Body of pancreas (tissue), 4 donors: ENCODE results near the gene ZDHHC22. TPM values are rescaled to one million over a fixed set of nuclear protein-coding genes. Genes with fewer than 3 reads are reported as not detected.

Experiments used
- ATAC-seq: fragments of 150-250 bp; one replicate; pipeline ENCODE4 v1.9.1; 2016
- DNase-seq, 4 donors: peaks; one replicate each; pipeline ENCODE4 v3.0.0-alpha.2; 2019
- H3K27ac ChIP-seq, 4 donors: fragments of 200-600 bp; sonication (generic); 1 replicate in 3 of 4; 2 replicates in 1 of 4; pipeline versions ENCODE4 v1.5.1 to v1.6.1; 2016 to 2019; ENCODE audit warnings: mild to moderate bottlenecking in 1 of 4, mixed read lengths in 1 of 4, moderate library complexity in 1 of 4
- H3K27me3 ChIP-seq, 2 donors: fragments of 200-600 bp; sonication (generic); one replicate each; pipeline ENCODE4 v1.6.0; 2016; ENCODE audit warnings: mild to moderate bottlenecking in 1 of 2
- H3K36me3 ChIP-seq, 2 donors: fragments of 200-600 bp; sonication (generic); replicated peaks in 1 of 2; 2 replicates each; pipeline ENCODE4 v1.5.1; 2016; ENCODE audit warnings: low read depth in 2 of 2; ENCODE audit not compliant: insufficient read depth in 1 of 2
- H3K4me1 ChIP-seq: fragments of 200-600 bp; sonication (generic); one replicate; pipeline ENCODE4 v1.6.0; 2016
- H3K4me3 ChIP-seq, 2 donors: fragments of 200-600 bp; sonication (generic); 1 replicate in 1 of 2; 2 replicates in 1 of 2; pipeline ENCODE4 v1.5.1; 2016 to 2019
- H3K9me3 ChIP-seq, 3 donors: fragments of 200-600 bp; sonication (generic); 1 replicate in 2 of 3; 2 replicates in 1 of 3; pipeline ENCODE4 v1.5.1; 2016
- POLR2A ChIP-seq, 3 donors: fragments of 450-650 bp; IDR thresholded peaks; one replicate each; pipeline ENCODE4 v1.6.1; 2016; ENCODE audit warnings: antibody characterized with exemption in 3 of 3, mild to moderate bottlenecking in 2 of 3
- WGBS, 2 donors: methylation state at CpG; one replicate each; pipeline ENCODE4 v1.1.5; 2017; 5-methylcytosine and 5-hydroxymethylcytosine counted together
- intact Hi-C: fragments of 100-400 bp; cut with DNase I; formaldehyde crosslinking; loops from one replicate; pipeline ENCODE4 v1.15.1; 2023
- total RNA-seq, 2 donors: library from RNA; depleted of rRNA; stranded (reverse); fragments of >200 nt; gene quantifications; one replicate each; pipeline ENCODE4 v1.1.0, GENCODE V29; 2016
- TF ChIP-seq, protein P1 (sequence below), 7 experiments: fragments of 450-650 bp in 4 of 7; fragments of 200-600 bp in 3 of 7; sonication (generic) in 3 of 7; IDR thresholded peaks; one replicate each; pipeline ENCODE4 v1.5.1; 2016 to 2019; ENCODE audit warnings: antibody characterized with exemption in 7 of 7

The ZDHHC22 gene
- total RNA-seq, 2 donors from 2014 or later: not detected

DNA sequence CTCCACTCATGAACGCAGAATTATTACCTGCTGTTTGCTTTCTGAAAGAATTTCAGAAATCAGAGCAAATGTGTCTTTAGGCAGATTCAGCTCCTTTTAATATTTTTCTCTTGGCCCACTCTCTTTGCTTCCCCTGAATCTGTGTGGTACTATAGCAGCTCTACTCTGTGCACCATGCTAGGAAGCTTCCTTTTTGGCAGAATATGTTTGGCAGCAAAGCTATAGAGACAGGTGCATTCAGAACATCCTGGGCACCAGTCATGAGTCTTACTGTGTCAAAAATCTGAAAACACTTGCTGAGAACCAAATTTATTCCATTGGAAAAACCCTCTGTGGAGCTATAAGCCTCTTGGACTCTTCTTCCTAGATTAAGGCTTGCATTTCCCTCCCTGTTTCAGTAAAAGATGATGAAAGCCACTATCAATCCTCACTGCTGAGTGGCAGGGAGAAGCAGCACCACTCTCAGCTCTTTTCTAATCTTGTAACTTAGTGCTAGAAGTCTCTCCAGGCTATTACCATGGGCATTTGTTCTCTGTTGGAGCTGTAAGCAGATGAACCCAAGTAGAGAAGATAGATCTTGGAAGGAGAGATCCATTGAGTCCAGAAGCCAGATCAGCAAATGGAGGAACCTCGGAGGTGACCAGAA lies 25.3 kb downstream of the ZDHHC22 start:
- Histone ChIP-seq H3K36me3 (peaks cover 0 to 9% of the 10 kb centered on the region in 2 donors), H3K4me1 (no peaks in the 10 kb centered on the region), H3K27ac (no peak overlapping the region), H3K9me3 (no peaks in the 10 kb centered on the region), H3K4me3 (no peak overlapping the region), H3K27me3 (no peaks in the 10 kb centered on the region)
- TF ChIP-seq, protein P1, sequence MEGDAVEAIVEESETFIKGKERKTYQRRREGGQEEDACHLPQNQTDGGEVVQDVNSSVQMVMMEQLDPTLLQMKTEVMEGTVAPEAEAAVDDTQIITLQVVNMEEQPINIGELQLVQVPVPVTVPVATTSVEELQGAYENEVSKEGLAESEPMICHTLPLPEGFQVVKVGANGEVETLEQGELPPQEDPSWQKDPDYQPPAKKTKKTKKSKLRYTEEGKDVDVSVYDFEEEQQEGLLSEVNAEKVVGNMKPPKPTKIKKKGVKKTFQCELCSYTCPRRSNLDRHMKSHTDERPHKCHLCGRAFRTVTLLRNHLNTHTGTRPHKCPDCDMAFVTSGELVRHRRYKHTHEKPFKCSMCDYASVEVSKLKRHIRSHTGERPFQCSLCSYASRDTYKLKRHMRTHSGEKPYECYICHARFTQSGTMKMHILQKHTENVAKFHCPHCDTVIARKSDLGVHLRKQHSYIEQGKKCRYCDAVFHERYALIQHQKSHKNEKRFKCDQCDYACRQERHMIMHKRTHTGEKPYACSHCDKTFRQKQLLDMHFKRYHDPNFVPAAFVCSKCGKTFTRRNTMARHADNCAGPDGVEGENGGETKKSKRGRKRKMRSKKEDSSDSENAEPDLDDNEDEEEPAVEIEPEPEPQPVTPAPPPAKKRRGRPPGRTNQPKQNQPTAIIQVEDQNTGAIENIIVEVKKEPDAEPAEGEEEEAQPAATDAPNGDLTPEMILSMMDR (IDR thresholded peaks at IDR 0.05): no peak
- TF ChIP-seq POLR2A (IDR thresholded peaks at IDR 0.05): no peak
- intact Hi-C loops: no loop called here
- no peak for ATAC-seq
- 89 to 97% methylated on average over 2 of the region's 2 CpGs for WGBS, 2 donors
- DNase-seq: no peak

- no peaks in the 10 kb centered on the region for H3K9me3 ChIP-seq
- WGBS, 2 donors: 92 to 94% methylated on average over 4 of the region's 4 CpGs
- H3K4me1 ChIP-seq: no peaks in the 10 kb centered on the region
- no peak for ATAC-seq
- no peak for DNase-seq
- H3K27me3 ChIP-seq: no peaks in the 10 kb centered on the region
- no peak overlapping the region for H3K27ac ChIP-seq
- peaks cover 3 to 12% of the 10 kb centered on the region in 2 donors for H3K36me3 ChIP-seq
- H3K4me3 ChIP-seq: no peak overlapping the region
- intact Hi-C loops: no loop called here
- TF ChIP-seq POLR2A (IDR thresholded peaks at IDR 0.05): no peak
- TF ChIP-seq, protein P1 (IDR thresholded peaks at IDR 0.05): no peak
Observed at GRCh38 chr14:77114609-77115008, 27.0 kb downstream of the ZDHHC22 start.

DNA sequence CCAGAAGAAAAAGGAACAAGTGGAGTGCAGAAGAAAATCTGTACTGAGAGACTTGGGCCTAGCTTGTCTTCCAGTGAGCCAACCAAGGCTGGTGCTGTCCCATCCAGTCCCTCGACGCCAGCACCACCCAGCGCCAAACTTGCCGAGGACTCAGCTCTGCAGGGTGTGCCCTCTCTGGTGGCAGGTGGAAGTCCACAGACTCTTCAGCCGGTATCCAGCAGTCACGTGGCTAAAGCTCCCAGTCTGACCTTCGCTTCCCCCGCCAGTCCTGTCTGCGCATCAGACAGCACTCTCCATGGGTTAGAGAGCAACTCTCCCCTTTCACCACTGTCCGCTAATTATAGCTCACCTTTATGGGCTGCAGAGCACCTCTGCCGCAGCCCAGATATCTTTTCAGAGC lies 27.9 kb downstream of the ZDHHC22 start:
- no peaks in the 10 kb centered on the region for H3K27me3 ChIP-seq
- 86% methylated on average over 11 of the region's 11 CpGs for WGBS, 2 donors
- intact Hi-C loops: no loop called here
- DNase-seq: no peak
- no peak for TF ChIP-seq POLR2A (IDR thresholded peaks at IDR 0.05)
- TF ChIP-seq, protein P1 (IDR thresholded peaks at IDR 0.05): no peak
- no peak overlapping the region for H3K27ac ChIP-seq
- no peak for ATAC-seq
- H3K4me1 ChIP-seq: no peaks in the 10 kb centered on the region
- H3K9me3 ChIP-seq: no peaks in the 10 kb centered on the region
- H3K36me3 ChIP-seq: peaks cover 3 to 12% of the 10 kb centered on the region in 2 donors
- no peak overlapping the region for H3K4me3 ChIP-seq

DNA sequence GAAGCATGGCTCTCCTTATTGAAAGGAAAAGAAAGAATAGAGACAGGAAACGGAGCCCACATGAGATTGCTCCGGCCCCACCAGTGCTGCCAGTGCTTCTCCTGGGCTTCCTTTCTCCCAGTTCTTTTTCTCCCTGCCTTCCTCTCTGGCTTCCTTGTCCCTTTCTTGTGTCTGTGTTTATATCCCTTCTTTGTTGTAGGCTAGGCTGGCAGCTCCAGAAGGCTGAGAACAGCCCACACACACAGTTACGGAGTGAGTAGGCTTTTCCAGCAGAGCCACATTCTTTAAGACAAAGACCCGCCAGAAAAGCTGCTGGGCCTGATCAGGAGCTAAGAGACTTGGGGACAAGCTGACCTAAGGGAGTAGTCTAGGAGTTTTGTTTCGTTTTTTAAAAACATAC lies 30.6 kb downstream of the ZDHHC22 start:
- WGBS, 2 donors: 67 to 79% methylated on average over 5 of the region's 5 CpGs
- Histone ChIP-seq H3K27ac (no peak overlapping the region), H3K9me3 (no peaks in the 10 kb centered on the region), H3K4me1 (no peaks in the 10 kb centered on the region), H3K36me3 (peaks cover 3 to 12% of the 10 kb centered on the region in 2 donors), H3K4me3 (no peak overlapping the region), H3K27me3 (no peaks in the 10 kb centered on the region)
- intact Hi-C loops: no loop called here
- TF ChIP-seq, protein P1 (IDR thresholded peaks at IDR 0.05): no peak
- TF ChIP-seq POLR2A (IDR thresholded peaks at IDR 0.05): no peak
- no peak for ATAC-seq
- DNase-seq: no peak

DNA sequence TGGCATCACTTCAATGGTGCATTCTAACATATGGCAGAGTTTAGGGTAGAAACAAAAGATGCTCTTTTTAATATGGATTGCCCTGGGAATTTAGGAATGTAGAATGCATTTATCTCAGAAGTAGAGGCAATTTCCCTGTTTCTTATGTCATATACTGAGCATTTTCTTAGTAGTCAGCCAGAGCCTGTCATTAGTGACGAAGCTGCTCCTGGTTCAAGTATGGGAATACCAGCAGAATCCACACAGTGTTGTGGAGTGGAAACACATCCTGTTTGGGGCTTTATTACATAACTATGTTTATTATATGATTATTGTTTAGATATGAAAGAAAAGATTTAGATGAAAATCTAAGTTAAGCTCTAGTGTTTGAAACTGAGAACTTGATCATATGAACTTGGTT lies 31.3 kb downstream of the ZDHHC22 start:
- H3K4me1 ChIP-seq: no peaks in the 10 kb centered on the region
- ATAC-seq (no peak), DNase-seq (no peak)
- no peak overlapping the region for H3K4me3 ChIP-seq
- intact Hi-C loops: no loop called here
- peaks cover 3 to 12% of the 10 kb centered on the region in 2 donors for H3K36me3 ChIP-seq
- no peak for TF ChIP-seq POLR2A (IDR thresholded peaks at IDR 0.05)
- TF ChIP-seq, protein P1 (IDR thresholded peaks at IDR 0.05): no peak
- H3K27me3 ChIP-seq: no peaks in the 10 kb centered on the region
- H3K9me3 ChIP-seq: no peaks in the 10 kb centered on the region
- 88 to 95% methylated on average over 1 of the region's 1 CpG for WGBS, 2 donors
- no peak overlapping the region for H3K27ac ChIP-seq
